H1 (cell line): ENCODE data around the gene NBEA. TPM values are rescaled to one million over a fixed set of nuclear protein-coding genes. Genes with fewer than 3 reads are reported as not detected.

Source experiments
- CTCF ChIA-PET: fragments of 300-600 bp; sonication (Branson Sonifier 250); formaldehyde crosslinking; loops from one replicate; lab custom pipeline; 2021; ENCODE audit not compliant: partially characterized antibody; lab: Charles Lee
- POLR2A ChIA-PET: fragments of 300-600 bp; sonication (Branson Sonifier 250); formaldehyde crosslinking; loops from one replicate; lab custom pipeline; 2021; ENCODE audit warnings: inconsistent platforms; ENCODE audit not compliant: partially characterized antibody; lab: Charles Lee
- DNase-seq, 2 experiments: peaks; one replicate each; pipeline versions ENCODE4 v3.0.0 to v3.0.0-alpha.2; 2010 to 2022; ENCODE audit warnings: low spot score in 2 of 2, low read depth in 1 of 2, mixed read lengths in 1 of 2
- FAIRE-seq: peaks from 2 replicates; lab custom pipeline; 2011; peaks lifted over from hg19 to GRCh38; lab: Jason Lieb, UNC
- H2AFZ ChIP-seq: 2 replicates; pipeline ENCODE4 v1.8.1; 2012; ENCODE audit warnings: low read length, inconsistent platforms
- H2AK5ac ChIP-seq: 2 replicates; pipeline ENCODE4 v1.6.1; 2013; ENCODE audit warnings: low read depth, low read length
- H2BK120ac ChIP-seq: replicated peaks from 2 replicates; pipeline ENCODE3; 2013; ENCODE audit warnings: low read depth, low read length, inconsistent platforms
- H2BK12ac ChIP-seq: 2 replicates; pipeline ENCODE4 v1.6.1; 2013; ENCODE audit warnings: low read depth, low read length
- H2BK15ac ChIP-seq: 2 replicates; pipeline ENCODE4 v1.6.1; 2013; ENCODE audit warnings: low read length
- H2BK20ac ChIP-seq: 2 replicates; pipeline ENCODE4 v1.6.1; 2013; ENCODE audit warnings: low read length
- H2BK5ac ChIP-seq: 2 replicates; pipeline ENCODE4 v1.6.1; 2013; ENCODE audit warnings: low read depth, low read length
- H3K14ac ChIP-seq: 2 replicates; pipeline ENCODE4 v1.6.1; 2013; ENCODE audit warnings: inconsistent platforms; ENCODE audit not compliant: insufficient read length
- H3K18ac ChIP-seq: 2 replicates; pipeline ENCODE4 v1.6.1; 2013; ENCODE audit warnings: low read length; ENCODE audit errors: extremely low read depth
- H3K23ac ChIP-seq: 2 replicates; pipeline ENCODE4 v1.6.1; 2013; ENCODE audit warnings: inconsistent platforms; ENCODE audit not compliant: insufficient read length
- H3K23me2 ChIP-seq: 2 replicates; pipeline ENCODE4 v1.6.1; 2013; ENCODE audit warnings: low read depth, low read length
- H3K27ac ChIP-seq: 2 replicates; pipeline ENCODE4 v1.6.1; 2011; ENCODE audit warnings: low read depth, low read length, inconsistent platforms
- H3K27me3 ChIP-seq, 4 experiments: replicated peaks in 1 of 4; 1 replicate in 1 of 4; 2 replicates in 3 of 4; pipeline versions ENCODE4 v1.6.1 to v1.8.1; 2011 to 2013; ENCODE audit warnings: low read length in 3 of 4, mild to moderate bottlenecking in 3 of 4, inconsistent platforms in 2 of 4, mixed read lengths in 2 of 4, moderate library complexity in 1 of 4; ENCODE audit not compliant: control insufficient read depth in 3 of 4, insufficient read depth in 3 of 4; ENCODE audit errors: extremely low read depth in 1 of 4
- H3K36me3 ChIP-seq, 4 experiments: 2 replicates each; pipeline versions ENCODE4 v1.6.1 to v1.8.1; 2011 to 2013; ENCODE audit warnings: mild to moderate bottlenecking in 4 of 4, low read length in 3 of 4, moderate library complexity in 2 of 4, control low read depth in 1 of 4, inconsistent platforms in 1 of 4; ENCODE audit not compliant: insufficient read depth in 4 of 4, control insufficient read depth in 2 of 4
- H3K4ac ChIP-seq: replicated peaks from 2 replicates; pipeline ENCODE3; 2013; ENCODE audit warnings: low read length, low read depth, mixed read lengths, inconsistent platforms; ENCODE audit not compliant: insufficient read length
- H3K4me1 ChIP-seq, 4 experiments: replicated peaks in 1 of 4; 1 replicate in 1 of 4; 2 replicates in 3 of 4; pipeline versions ENCODE4 v1.6.1 to v1.8.1; 2011 to 2013; ENCODE audit warnings: low read length in 3 of 4, inconsistent platforms in 2 of 4, mixed read lengths in 1 of 4; ENCODE audit not compliant: insufficient read depth in 4 of 4, control insufficient read depth in 3 of 4
- H3K4me2 ChIP-seq, 2 experiments: 2 replicates each; pipeline versions ENCODE4 v1.6.1 to v1.8.1; 2011 to 2013; ENCODE audit warnings: low read depth in 2 of 2, low read length in 2 of 2, control low read depth in 1 of 2, inconsistent platforms in 1 of 2, mild to moderate bottlenecking in 1 of 2; ENCODE audit not compliant: insufficient read depth in 1 of 2
- H3K4me3 ChIP-seq, 4 experiments: fragments of 200-600, 300-600 bp in 1 of 4; sonication (generic), shearing (Covaris generic), sonication (Bioruptor Twin) in 1 of 4; 2 replicates each; pipeline versions ENCODE4 v1.5.1 to v1.8.1; 2011 to 2016; ENCODE audit warnings: low read length in 4 of 4, low read depth in 3 of 4, control low read depth in 2 of 4, inconsistent platforms in 2 of 4, mild to moderate bottlenecking in 2 of 4, mixed read lengths in 1 of 4, moderate library complexity in 1 of 4; ENCODE audit not compliant: insufficient read depth in 2 of 4; ENCODE audit errors: extremely low read depth in 1 of 4
- H3K56ac ChIP-seq: replicated peaks from 2 replicates; pipeline ENCODE3; 2013; ENCODE audit warnings: low read depth, mild to moderate bottlenecking, mixed read lengths, low read length, inconsistent platforms; ENCODE audit not compliant: insufficient read length
- H3K79me1 ChIP-seq: 2 replicates; pipeline ENCODE4 v1.6.1; 2013; ENCODE audit warnings: low read depth, low read length, control low read depth
- H3K79me2 ChIP-seq, 2 experiments: 2 replicates each; pipeline versions ENCODE4 v1.6.1 to v1.8.1; 2012 to 2013; ENCODE audit warnings: low read length in 2 of 2, mild to moderate bottlenecking in 2 of 2, inconsistent platforms in 1 of 2; ENCODE audit not compliant: insufficient read depth in 2 of 2, control insufficient read depth in 1 of 2
- H3K9ac ChIP-seq, 4 experiments: replicated peaks in 1 of 4; 1 replicate in 1 of 4; 2 replicates in 3 of 4; pipeline versions ENCODE4 v1.6.1 to v1.8.1; 2011 to 2013; ENCODE audit warnings: low read depth in 3 of 4, low read length in 3 of 4, control low read depth in 2 of 4, mild to moderate bottlenecking in 2 of 4, moderate library complexity in 2 of 4, inconsistent platforms in 1 of 4; ENCODE audit errors: extremely low read depth in 1 of 4
- H3K9me3 ChIP-seq, 2 experiments: 2 replicates each; pipeline versions ENCODE4 v1.6.1 to v1.8.1; 2012 to 2013; ENCODE audit warnings: mild to moderate bottlenecking in 2 of 2, moderate library complexity in 2 of 2, control low read depth in 1 of 2, inconsistent platforms in 1 of 2, low read depth in 1 of 2, low read length in 1 of 2, mixed read lengths in 1 of 2; ENCODE audit not compliant: insufficient read depth in 2 of 2
- H4K20me1 ChIP-seq, 2 experiments: replicated peaks in 1 of 2; 2 replicates each; pipeline versions ENCODE3 to v1.8.1; 2011 to 2013; ENCODE audit warnings: inconsistent platforms in 2 of 2, low read length in 2 of 2, mild to moderate bottlenecking in 1 of 2; ENCODE audit not compliant: insufficient read depth in 2 of 2, control insufficient read depth in 1 of 2
- H4K5ac ChIP-seq: 2 replicates; pipeline ENCODE4 v1.6.1; 2013; ENCODE audit warnings: low read length, low read depth, mixed read lengths, inconsistent platforms; ENCODE audit not compliant: insufficient read length
- H4K8ac ChIP-seq: 2 replicates; pipeline ENCODE4 v1.8.0; 2013; ENCODE audit warnings: mild to moderate bottlenecking, moderate library complexity, low read length, inconsistent platforms; ENCODE audit not compliant: insufficient read depth; ENCODE audit errors: extremely low read depth
- H4K91ac ChIP-seq: replicated peaks from 2 replicates; pipeline ENCODE3; 2013; ENCODE audit warnings: low read length, mixed read lengths, inconsistent platforms; ENCODE audit not compliant: insufficient read length
- BACH1 ChIP-seq: IDR thresholded peaks from 2 replicates; pipeline ENCODE4 v1.6.1; 2012; ENCODE audit warnings: low read length, improper control_type of control experiment
- HDAC2 ChIP-seq, 2 experiments: fragments of 300-600 bp in 1 of 2; sonication (generic) in 1 of 2; IDR thresholded peaks; 2 replicates each; pipeline ENCODE4 v1.6.1; 2011 to 2012; ENCODE audit warnings: low read depth in 2 of 2, low read length in 2 of 2, mild to moderate bottlenecking in 2 of 2, moderate library complexity in 2 of 2, borderline replicate concordance in 1 of 2, inconsistent platforms in 1 of 2
- KDM5A ChIP-seq: fragments of 200-600 bp; IDR thresholded peaks from 2 replicates; pipeline ENCODE4 v1.7.1; 2012; ENCODE audit warnings: mild to moderate bottlenecking, low read length, inconsistent platforms, mixed read lengths
- MAFK ChIP-seq: IDR thresholded peaks from 2 replicates; pipeline ENCODE4 v1.6.1; 2012; ENCODE audit warnings: low read depth, mild to moderate bottlenecking, improper control_type of control experiment, low read length
- RAD21 ChIP-seq, 2 experiments: IDR thresholded peaks in 1 of 2; conservative IDR thresholded peaks in 1 of 2; 2 replicates each; pipeline ENCODE4 v1.6.1; 2011; ENCODE audit warnings: low read depth in 2 of 2, low read length in 2 of 2, improper control_type of control experiment in 1 of 2, inconsistent platforms in 1 of 2, mild to moderate bottlenecking in 1 of 2, moderate library complexity in 1 of 2
- WGBS, 2 experiments: shearing (Covaris generic) in 1 of 2; methylation state at CpG; one replicate each; pipeline versions ENCODE4 v1.1.6 to v1.1.7; 2013 to 2015; ENCODE audit warnings: low lambda C conversion rate in 2 of 2, mixed read lengths in 2 of 2, inconsistent platforms in 1 of 2, low coverage in 1 of 2, missing lambda C conversion rate in 1 of 2; ENCODE audit not compliant: insufficient replicate concordance in 2 of 2, insufficient coverage in 1 of 2, insufficient read length in 1 of 2; ENCODE audit errors: extremely low coverage in 1 of 2, missing lambda C conversion rate in 1 of 2; 5-methylcytosine and 5-hydroxymethylcytosine counted together
- polyA plus RNA-seq, 7 experiments: library from polyadenylated mRNA; depleted of rRNA in 3 of 7; stranded (reverse) in 5 of 7; unstranded in 2 of 7; fragments of >200 nt in 5 of 7; fragments of 200-250 nt in 2 of 7; gene quantifications; 1 replicate in 5 of 7; 2 replicates in 1 of 7; 4 replicates in 1 of 7; pipeline versions ENCODE4 v1.2.1 to v1.2.3, GENCODE V29; 2011 to 2013; ENCODE audit warnings: missing spikeins in 2 of 7, mixed read lengths in 2 of 7
- total RNA-seq: library from RNA; stranded (reverse); fragmentation: NEBNext Ultra II Directional; extraction: Animal tissue kit (Norgen Biotek cat#: 25700); gene quantifications from 2 replicates; pipeline ENCODE4 v1.2.1, GENCODE V29; 2021

Gene NBEA
- total and polyA plus RNA-seq, 2 of the 8 experiments (the other 6 are each of a cell fraction or from before 2014, with no cell fraction given), result 14.2 to 21.5 TPM

DNA sequence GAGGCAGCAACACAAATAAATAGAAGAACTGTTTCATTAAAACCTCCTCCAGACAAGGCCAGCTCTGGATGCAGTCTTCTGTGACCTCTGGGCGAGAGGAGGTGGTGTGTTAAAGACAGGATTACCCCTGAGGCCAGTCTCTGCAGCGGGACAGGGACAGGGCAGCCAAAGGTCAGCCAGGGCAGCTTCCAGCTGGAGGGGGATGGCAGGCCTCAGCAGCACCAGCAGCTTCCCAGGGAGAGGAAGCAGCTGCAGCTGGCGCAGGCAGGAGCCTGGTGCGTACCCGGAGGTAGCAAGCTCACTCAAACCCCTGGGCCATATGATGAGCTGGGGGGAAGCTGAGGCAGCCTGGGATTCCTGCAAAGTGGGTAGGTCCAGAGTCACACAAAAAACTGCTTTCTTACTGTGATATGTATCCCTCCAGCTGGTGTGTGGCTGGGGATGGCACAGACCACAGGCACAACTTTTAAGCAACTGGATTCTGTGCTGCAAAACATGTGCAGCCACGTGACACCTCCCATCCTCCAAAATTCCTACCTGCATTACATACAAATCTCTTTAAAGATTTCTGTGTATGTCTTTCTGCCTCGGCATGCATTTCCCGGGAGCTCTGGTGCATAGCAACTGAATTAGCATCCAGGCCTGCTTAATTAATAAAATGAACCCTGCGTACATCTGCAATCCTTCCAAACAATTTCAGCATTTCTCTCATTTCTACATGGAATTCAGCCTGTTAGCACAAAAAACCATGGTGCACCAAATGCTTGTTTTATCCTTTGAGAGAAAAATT lies 772.7 kb downstream of the NBEA start:
- FAIRE-seq, result no peak
- no peaks in the 10 kb centered on the region for H3K23me2 ChIP-seq
- H4K91ac ChIP-seq, result no peak overlapping the region
- H3K79me2 ChIP-seq, result no peaks in the 10 kb centered on the region
- H3K14ac ChIP-seq, result no peak overlapping the region
- H2BK20ac ChIP-seq, result no peak overlapping the region
- 0 out of 2 replicates have a peak overlapping the region, but pooled peaks have one; percentile 58 for H2AFZ ChIP-seq
- no peaks in the 10 kb centered on the region for H4K20me1 ChIP-seq
- no peak overlapping the region for H2AK5ac ChIP-seq
- no peak overlapping the region for H3K4me3 ChIP-seq
- peak in 1 of 2 experiments; percentile 50 for DNase-seq
- no peak overlapping the region for H3K18ac ChIP-seq
- no peak overlapping the region for H3K23ac ChIP-seq
- no peaks in the 10 kb centered on the region for H3K9me3 ChIP-seq
- no peak overlapping the region for H3K4me2 ChIP-seq
- no peaks in the 10 kb centered on the region for H3K36me3 ChIP-seq
- CTCF ChIA-PET, result interaction anchor here (0.9 to 3.4 kb wide), 6 partner anchors 9 to 85 kb away, joined by 3 to 21 read pairs (median 8); no protein-coding TSS in a partner anchor
- H3K9ac ChIP-seq, result no peak overlapping the region
- no peaks in the 10 kb centered on the region for H3K27me3 ChIP-seq
- no peak overlapping the region for H2BK15ac ChIP-seq
- H3K27ac ChIP-seq, result no peak overlapping the region
- H3K4me1 ChIP-seq, result no peaks in the 10 kb centered on the region; a peak in 1 of 7 replicates
- H3K4ac ChIP-seq, result no peak overlapping the region
- no peak overlapping the region for H2BK12ac ChIP-seq
- TF ChIP-seq RAD21 (IDR thresholded peaks at IDR 0.05 in 1 of 2, conservative IDR thresholded peaks at IDR 0.05 in 1 of 2; ENCODE audit: low read depth in 2 of 2, low read length in 2 of 2), result no peak
- TF ChIP-seq MAFK, result no peak
- TF ChIP-seq BACH1, result no peak
- TF ChIP-seq KDM5A, result no peak
- no peak for TF ChIP-seq HDAC2 (IDR thresholded peaks at IDR 0.05; ENCODE audit: borderline replicate concordance in 1 of 2, low read depth in 2 of 2, low read length in 2 of 2)
- TF ChIP-seq, all 59 proteins: peak for 0
- H4K8ac ChIP-seq, result no peak overlapping the region
- H4K5ac ChIP-seq, result no peak overlapping the region
- POLR2A ChIA-PET, result no interaction called here
- 75% methylated on average over 9 of the region's 9 CpGs; no CpG with 5 or more reads in 1 of the 2 experiments for WGBS, 2 experiments
- H3K56ac ChIP-seq, result no peak overlapping the region
- H2BK5ac ChIP-seq, result no peak overlapping the region
- H2BK120ac ChIP-seq, result no peak overlapping the region
- no peaks in the 10 kb centered on the region for H3K79me1 ChIP-seq
